ENCODE results near the gene PRAME.
"Not testable (repeated sequence)": the region's sequence is repeated elsewhere in the genome, so short reads cannot be mapped to it uniquely, and the experiment has no call there.

PRAME gene, protein sequence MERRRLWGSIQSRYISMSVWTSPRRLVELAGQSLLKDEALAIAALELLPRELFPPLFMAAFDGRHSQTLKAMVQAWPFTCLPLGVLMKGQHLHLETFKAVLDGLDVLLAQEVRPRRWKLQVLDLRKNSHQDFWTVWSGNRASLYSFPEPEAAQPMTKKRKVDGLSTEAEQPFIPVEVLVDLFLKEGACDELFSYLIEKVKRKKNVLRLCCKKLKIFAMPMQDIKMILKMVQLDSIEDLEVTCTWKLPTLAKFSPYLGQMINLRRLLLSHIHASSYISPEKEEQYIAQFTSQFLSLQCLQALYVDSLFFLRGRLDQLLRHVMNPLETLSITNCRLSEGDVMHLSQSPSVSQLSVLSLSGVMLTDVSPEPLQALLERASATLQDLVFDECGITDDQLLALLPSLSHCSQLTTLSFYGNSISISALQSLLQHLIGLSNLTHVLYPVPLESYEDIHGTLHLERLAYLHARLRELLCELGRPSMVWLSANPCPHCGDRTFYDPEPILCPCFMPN

DNA sequence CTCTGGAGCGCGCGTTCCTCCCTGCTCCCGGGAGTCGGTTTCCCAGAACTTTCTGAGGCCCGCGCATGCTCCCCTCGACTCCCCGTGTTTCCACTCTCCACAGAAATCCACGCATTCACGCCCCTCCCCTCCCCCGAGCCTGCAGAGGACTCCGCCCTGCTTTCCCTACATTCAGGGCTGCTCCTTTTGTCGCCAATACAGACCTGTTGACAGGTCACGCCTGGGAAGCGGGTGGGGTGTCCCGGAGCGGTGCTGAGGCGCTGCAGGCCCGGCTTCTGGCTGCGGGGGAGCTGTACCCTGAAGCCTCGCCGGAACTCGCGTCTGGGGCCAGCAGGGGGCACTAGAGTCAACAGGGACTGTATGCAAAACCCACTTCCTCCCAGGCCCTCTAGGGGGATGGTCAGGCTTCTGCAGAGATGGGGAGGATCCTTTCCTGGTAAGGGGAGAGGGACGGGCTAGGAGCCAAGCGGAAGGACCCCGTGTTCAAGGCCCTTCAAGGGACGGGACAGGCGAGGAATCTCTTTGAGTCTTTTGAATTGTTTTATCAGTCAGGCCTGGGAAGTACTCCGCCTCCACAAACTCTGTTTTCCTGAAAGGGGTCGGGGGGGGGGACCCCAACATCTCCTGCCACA lies at the start of gene PRAME:
Gene PRAME, minus strand, starts transcription at position 294 of the 632 bp plus-strand sequence. CDS start 2,433 bp downstream, outside the sequence.
- in situ Hi-C loops (cut with MboI; ENCODE audit: low sequenced_read_pairs, unreplicated experiment), result no loop called here
- peak; percentile 91 for DNase-seq (ENCODE audit: low spot score)
- TF ChIP-seq CTCF (IDR thresholded peaks at IDR 0.05; ENCODE audit: borderline replicate concordance, control extremely low read depth, extremely low read depth, insufficient read depth, missing control alignments), result peak; percentile 69

- DNase-seq (ENCODE audit: low spot score); in situ Hi-C loops (cut with MboI; ENCODE audit: low sequenced_read_pairs, unreplicated experiment): not testable (repeated sequence)
Observed at GRCh38 chr22:22608022-22608421, 49.0 kb upstream of the PRAME start.

GRCh38 chr22:22605074-22605404 lies 46.0 kb upstream of the PRAME start:
- TF ChIP-seq CTCF (IDR thresholded peaks at IDR 0.05; ENCODE audit: borderline replicate concordance, control extremely low read depth, extremely low read depth, insufficient read depth, missing control alignments), result no peak
- peak; percentile 44 for DNase-seq (ENCODE audit: low spot score)
- in situ Hi-C loops (cut with MboI; ENCODE audit: low sequenced_read_pairs, unreplicated experiment), result no loop called here

DNA sequence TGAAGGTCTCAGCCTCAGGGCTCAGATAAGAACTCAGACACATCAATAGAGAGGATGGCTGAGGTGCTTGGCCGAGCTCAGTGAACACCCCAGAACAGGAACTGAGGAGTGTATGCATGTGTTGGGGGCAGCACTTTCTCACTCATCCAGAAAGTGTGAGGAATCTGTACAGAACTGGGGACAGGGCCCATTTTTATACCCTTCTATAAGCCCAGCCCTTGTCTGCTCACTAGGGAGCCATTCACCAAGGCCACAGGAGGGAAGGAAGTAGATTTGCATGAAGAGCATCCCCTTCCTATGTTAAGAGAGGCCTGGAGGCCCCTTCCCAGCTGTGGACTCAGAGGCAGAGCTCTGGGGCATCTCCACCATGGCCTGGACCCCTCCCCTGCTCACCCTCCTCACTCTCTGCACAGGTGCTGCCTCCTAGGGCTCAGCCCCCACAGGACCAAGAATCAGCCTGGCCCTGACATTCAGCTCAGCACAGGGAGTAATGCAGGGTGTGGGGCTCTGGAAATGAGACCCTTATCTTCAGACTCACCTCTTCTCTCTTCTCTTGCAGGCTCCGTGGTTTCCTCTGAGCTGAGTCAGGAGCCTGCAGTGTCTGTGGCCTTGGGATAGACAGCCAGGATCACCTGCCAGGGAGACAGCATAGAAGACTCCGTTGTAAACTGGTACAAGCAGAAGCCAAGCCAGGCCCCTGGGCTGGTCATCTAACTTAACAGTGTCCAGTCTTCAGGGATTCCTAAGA lies 45.4 kb upstream of the PRAME start:
- in situ Hi-C loops (cut with MboI; ENCODE audit: low sequenced_read_pairs, unreplicated experiment), result no loop called here
- TF ChIP-seq CTCF (IDR thresholded peaks at IDR 0.05; ENCODE audit: borderline replicate concordance, control extremely low read depth, extremely low read depth, insufficient read depth, missing control alignments), result no peak
- no peak for DNase-seq (ENCODE audit: low spot score)

GRCh38 chr22:22603470-22603947 lies 44.4 kb upstream of the PRAME start:
- in situ Hi-C loops (cut with MboI; ENCODE audit: low sequenced_read_pairs, unreplicated experiment), result no loop called here
- no peak for DNase-seq (ENCODE audit: low spot score)
- TF ChIP-seq CTCF (IDR thresholded peaks at IDR 0.05; ENCODE audit: borderline replicate concordance, control extremely low read depth, extremely low read depth, insufficient read depth, missing control alignments), result no peak

- TF ChIP-seq CTCF (IDR thresholded peaks at IDR 0.05; ENCODE audit: borderline replicate concordance, control extremely low read depth, extremely low read depth, insufficient read depth, missing control alignments), result no peak
- no peak for DNase-seq (ENCODE audit: low spot score)
- in situ Hi-C loops (cut with MboI; ENCODE audit: low sequenced_read_pairs, unreplicated experiment), result no loop called here
Observed at GRCh38 chr22:22600531-22601261, 41.6 kb upstream of the PRAME start.

All from GM13976 (cell line).